Caco-2 (cell line): ENCODE data around the gene TOMM40. TPM values are rescaled to one million over a fixed set of nuclear protein-coding genes. Genes with fewer than 3 reads are reported as not detected.

Source experiments
- BruUV-seq: library from RNA; stranded (reverse); fragments of 400-500 nt; replicated peaks from 2 replicates; lab custom pipeline; 2021; lab: Mats Ljungman, UMichigan
- CTCF ChIA-PET: fragments of 300-600 bp; sonication (Branson Sonifier 250); formaldehyde crosslinking; loops from one replicate; lab custom pipeline; 2022; ENCODE audit warnings: antibody characterized with exemption; lab: Charles Lee
- POLR2A ChIA-PET: fragments of 300-600 bp; sonication (Branson Sonifier 250); formaldehyde crosslinking; loops from one replicate; lab custom pipeline; 2022; ENCODE audit warnings: antibody characterized with exemption; lab: Charles Lee
- DNase-seq, 2 experiments: peaks; one replicate each; pipeline versions ENCODE4 v3.0.0 to v3.0.0-alpha.2; 2020 to 2022
- H3K27me3 ChIP-seq: replicated peaks from 2 replicates; pipeline ENCODE4 v1.6.0; 2011; ENCODE audit warnings: low read length; ENCODE audit not compliant: control insufficient read depth, insufficient read depth
- H3K36me3 ChIP-seq: 2 replicates; pipeline ENCODE4 v1.5.1; 2011; ENCODE audit warnings: low read length; ENCODE audit not compliant: control insufficient read depth, insufficient read depth
- H3K4me1 ChIP-seq: fragments of 250-450 bp; sonication (Bioruptor Pico); 2 replicates; pipeline ENCODE4 v1.5.1; 2020; ENCODE audit warnings: mild to moderate bottlenecking
- H3K4me3 ChIP-seq: 2 replicates; pipeline ENCODE4 v1.5.1; 2011; ENCODE audit warnings: low read depth, mild to moderate bottlenecking, control low read depth, low read length
- H3K9me3 ChIP-seq: fragments of 250-450 bp; sonication (Bioruptor Pico); 2 replicates; pipeline ENCODE4 v1.5.1; 2020; ENCODE audit warnings: mild to moderate bottlenecking, moderate library complexity
- H3K27ac Mint-ChIP-seq: one replicate; pipeline ENCODE4 v1.8.0; 2022; ENCODE audit warnings: mixed read lengths; ENCODE audit not compliant: unreplicated experiment
- H3K27me3 Mint-ChIP-seq: one replicate; pipeline ENCODE4 v1.8.0; 2022; ENCODE audit warnings: mixed read lengths; ENCODE audit not compliant: insufficient read depth, unreplicated experiment
- H3K36me3 Mint-ChIP-seq: one replicate; pipeline ENCODE4 v1.8.0; 2022; ENCODE audit warnings: mild to moderate bottlenecking, mixed read lengths; ENCODE audit not compliant: insufficient read depth, unreplicated experiment
- H3K4me1 Mint-ChIP-seq: one replicate; pipeline ENCODE4 v1.8.0; 2022; ENCODE audit warnings: low read depth, mixed read lengths; ENCODE audit not compliant: unreplicated experiment
- H3K4me3 Mint-ChIP-seq: one replicate; pipeline ENCODE4 v1.8.0; 2022; ENCODE audit warnings: mild to moderate bottlenecking, moderate library complexity, mixed read lengths; ENCODE audit not compliant: unreplicated experiment
- H3K9me3 Mint-ChIP-seq: one replicate; pipeline ENCODE4 v1.8.0; 2022; ENCODE audit warnings: mixed read lengths; ENCODE audit not compliant: unreplicated experiment
- CTCF ChIP-seq, 2 experiments: fragments of 200-600 bp in 1 of 2; IDR thresholded peaks; 1 replicate in 1 of 2; 2 replicates in 1 of 2; pipeline versions ENCODE4 v1.5.1 to v1.8.0; 2011 to 2022; ENCODE audit warnings: antibody characterized with exemption in 1 of 2, control low read depth in 1 of 2, inconsistent platforms in 1 of 2, low read depth in 1 of 2, low read length in 1 of 2, mild to moderate bottlenecking in 1 of 2, moderate library complexity in 1 of 2; ENCODE audit not compliant: insufficient read depth in 1 of 2, severe bottlenecking in 1 of 2, unreplicated experiment in 1 of 2
- intact Hi-C: fragments of 100-400 bp; cut with micrococcal nuclease; formaldehyde crosslinking; loops from one replicate; pipeline ENCODE4 v1.10.0; 2022; ENCODE audit not compliant: unreplicated experiment
- total RNA-seq: library from RNA; stranded (reverse); gene quantifications from 2 replicates; pipeline ENCODE4 v1.2.3, GENCODE V29; 2022

TOMM40 gene
- total RNA-seq, 1 experiment from 2014 or later, result 205 TPM

GRCh38 chr19:44947041-44947581 lies 56.1 kb downstream of the TOMM40 start:
- peaks cover 5% of the 10 kb centered on the region; the same call in 1 of the 2 replicates for H3K4me1 ChIP-seq
- intact Hi-C loops, result no loop called here
- no peak overlapping the region for H3K27ac Mint-ChIP-seq
- TF ChIP-seq CTCF (IDR thresholded peaks at IDR 0.05; ENCODE audit: insufficient read depth in 1 of 2, low read depth in 1 of 2, low read length in 1 of 2, severe bottlenecking in 1 of 2, unreplicated experiment in 1 of 2), result no peak
- no peak overlapping the region for H3K4me3 ChIP-seq
- no peaks in the 10 kb centered on the region for H3K27me3 Mint-ChIP-seq
- DNase-seq, result no peak
- no peaks in the 10 kb centered on the region for H3K9me3 Mint-ChIP-seq
- no peak overlapping the region for H3K4me3 Mint-ChIP-seq
- peaks cover 5% of the 10 kb centered on the region for H3K36me3 Mint-ChIP-seq
- CTCF ChIA-PET, result no interaction called here
- no peaks in the 10 kb centered on the region for H3K4me1 Mint-ChIP-seq
- no peaks in the 10 kb centered on the region; the same call in 1 of the 2 replicates for H3K36me3 ChIP-seq
- no peaks in the 10 kb centered on the region for H3K9me3 ChIP-seq
- POLR2A ChIA-PET, result no interaction called here
- BruUV-seq, result no TSS peak
- H3K27me3 ChIP-seq, result no peaks in the 10 kb centered on the region

GRCh38 chr19:44948237-44948636 lies 57.2 kb downstream of the TOMM40 start:
- ChIA-PET CTCF (interaction anchor here (1.1 kb wide), 1 partner anchor 111 kb away, joined by 3 read pairs; no protein-coding TSS in a partner anchor), POLR2A (no interaction called here)
- H3K9me3 Mint-ChIP-seq, result no peaks in the 10 kb centered on the region
- no peaks in the 10 kb centered on the region for H3K27me3 Mint-ChIP-seq
- no TSS peak for BruUV-seq
- no peak overlapping the region for H3K4me3 Mint-ChIP-seq
- no peak overlapping the region for H3K27ac Mint-ChIP-seq
- no peaks in the 10 kb centered on the region for H3K4me1 Mint-ChIP-seq
- no peak for TF ChIP-seq CTCF (IDR thresholded peaks at IDR 0.05; ENCODE audit: insufficient read depth in 1 of 2, low read depth in 1 of 2, low read length in 1 of 2, severe bottlenecking in 1 of 2, unreplicated experiment in 1 of 2)
- H3K27me3 ChIP-seq, result no peaks in the 10 kb centered on the region
- peaks cover 5% of the 10 kb centered on the region for H3K36me3 Mint-ChIP-seq
- no peaks in the 10 kb centered on the region; the same call in 1 of the 2 replicates for H3K36me3 ChIP-seq
- no peaks in the 10 kb centered on the region for H3K9me3 ChIP-seq
- no peak overlapping the region for H3K4me3 ChIP-seq
- intact Hi-C loops, result no loop called here
- DNase-seq, result no peak
- H3K4me1 ChIP-seq, result peaks cover 5% of the 10 kb centered on the region; the same call in 1 of the 2 replicates

DNA sequence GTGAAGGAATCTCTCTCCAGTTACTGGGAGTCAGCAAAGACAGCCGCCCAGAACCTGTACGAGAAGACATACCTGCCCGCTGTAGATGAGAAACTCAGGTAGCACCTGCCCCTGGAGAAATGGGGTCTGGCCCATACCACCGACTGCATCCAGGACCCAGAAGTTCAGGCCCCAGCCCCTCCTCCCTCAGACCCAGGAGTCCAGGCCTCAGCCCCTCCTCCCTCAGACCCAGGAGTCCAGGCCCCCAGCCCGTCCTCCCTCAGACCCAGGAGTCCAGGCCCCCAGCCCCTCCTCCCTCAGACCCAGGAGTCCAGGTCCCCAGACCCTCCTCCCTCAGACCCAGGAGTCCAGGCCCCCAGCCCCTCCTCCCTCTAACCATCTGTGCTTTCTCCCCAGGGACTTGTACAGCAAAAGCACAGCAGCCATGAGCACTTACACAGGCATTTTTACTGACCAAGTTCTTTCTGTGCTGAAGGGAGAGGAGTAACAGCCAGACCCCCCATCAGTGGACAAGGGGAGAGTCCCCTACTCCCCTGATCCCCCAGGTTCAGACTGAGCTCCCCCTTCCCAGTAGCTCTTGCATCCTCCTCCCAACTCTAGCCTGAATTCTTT lies 57.8 kb downstream of the TOMM40 start:
- Mint-ChIP-seq H3K27ac (no peak overlapping the region), H3K4me1 (no peaks in the 10 kb centered on the region), H3K9me3 (no peaks in the 10 kb centered on the region), H3K4me3 (no peak overlapping the region), H3K36me3 (peaks cover 9% of the 10 kb centered on the region), H3K27me3 (no peaks in the 10 kb centered on the region)
- Histone ChIP-seq H3K9me3 (no peaks in the 10 kb centered on the region), H3K36me3 (no peaks in the 10 kb centered on the region; the same call in 1 of the 2 replicates), H3K4me3 (no peak overlapping the region), H3K27me3 (no peaks in the 10 kb centered on the region), H3K4me1 (peaks cover 5% of the 10 kb centered on the region; the same call in 1 of the 2 replicates)
- BruUV-seq, result no TSS peak
- TF ChIP-seq CTCF (IDR thresholded peaks at IDR 0.05; ENCODE audit: insufficient read depth in 1 of 2, low read depth in 1 of 2, low read length in 1 of 2, severe bottlenecking in 1 of 2, unreplicated experiment in 1 of 2), result no peak
- no peak for DNase-seq
- ChIA-PET CTCF (interaction anchor here (1.1 kb wide), 1 partner anchor 111 kb away, joined by 3 read pairs; no protein-coding TSS in a partner anchor), POLR2A (no interaction called here)
- intact Hi-C loops, result no loop called here
